Measurements from ENCODE around the gene XRCC1. TPM values are rescaled to one million over a fixed set of nuclear protein-coding genes. Genes with fewer than 3 reads are reported as not detected.

XRCC1 gene
- total and polyA plus RNA-seq, 2 of the 8 experiments (the other 6 are each of a cell fraction or from before 2014, with no cell fraction given), result 42.5 to 44.4 TPM

GRCh38 chr19:43495082-43495481 lies 80.2 kb downstream of the XRCC1 start:
- Histone ChIP-seq H3K4ac (replicated peaks; ENCODE audit: insufficient read length, low read depth, low read length) (no peak overlapping the region), H2BK5ac (ENCODE audit: low read depth, low read length) (no peak overlapping the region), H3K18ac (ENCODE audit: extremely low read depth, low read length) (no peak overlapping the region), H3K79me1 (ENCODE audit: low read depth, low read length) (no peaks in the 10 kb centered on the region), H3K79me2 (ENCODE audit: control insufficient read depth in 1 of 2, insufficient read depth in 2 of 2, low read length in 2 of 2) (no peaks in the 10 kb centered on the region), H2BK120ac (replicated peaks; ENCODE audit: low read depth, low read length) (no peak overlapping the region), H4K5ac (ENCODE audit: insufficient read length, low read depth, low read length) (no peak overlapping the region), H2BK15ac (ENCODE audit: low read length) (no peak overlapping the region), H2AK5ac (ENCODE audit: low read depth, low read length) (no peak overlapping the region), H3K4me2 (ENCODE audit: insufficient read depth in 1 of 2, low read depth in 2 of 2, low read length in 2 of 2) (no peak overlapping the region), H3K27ac (ENCODE audit: low read depth, low read length) (no peak overlapping the region), H3K27me3 (replicated peaks in 1 of 4; ENCODE audit: control insufficient read depth in 3 of 4, extremely low read depth in 1 of 4, insufficient read depth in 3 of 4, low read length in 3 of 4) (no peaks in the 10 kb centered on the region), H3K36me3 (ENCODE audit: control insufficient read depth in 2 of 4, insufficient read depth in 4 of 4, low read length in 3 of 4) (peaks cover 0 to 8% (median 2%) of the 10 kb centered on the region in 4 experiments; a peak in 3 of 8 replicates), H3K4me1 (replicated peaks in 1 of 4; ENCODE audit: control insufficient read depth in 3 of 4, insufficient read depth in 4 of 4, low read length in 3 of 4) (no peaks in the 10 kb centered on the region; a peak in 1 of 7 replicates), H4K8ac (ENCODE audit: extremely low read depth, insufficient read depth, low read length) (no peak overlapping the region), H3K56ac (replicated peaks; ENCODE audit: insufficient read length, low read depth, low read length) (no peak overlapping the region), H2AFZ (ENCODE audit: low read length) (no peak overlapping the region), H3K4me3 (ENCODE audit: extremely low read depth in 1 of 4, insufficient read depth in 2 of 4, low read depth in 3 of 4, low read length in 4 of 4) (no peak overlapping the region), H2BK20ac (ENCODE audit: low read length) (no peak overlapping the region), H3K14ac (ENCODE audit: insufficient read length) (no peak overlapping the region), H3K9me3 (ENCODE audit: insufficient read depth in 2 of 2, low read depth in 1 of 2, low read length in 1 of 2) (no peaks in the 10 kb centered on the region), H2BK12ac (ENCODE audit: low read depth, low read length) (no peak overlapping the region), H4K91ac (replicated peaks; ENCODE audit: insufficient read length, low read length) (no peak overlapping the region), H3K23me2 (ENCODE audit: low read depth, low read length) (no peaks in the 10 kb centered on the region; the same call in 1 of the 2 replicates), H3K23ac (ENCODE audit: insufficient read length) (no peak overlapping the region), H3K9ac (replicated peaks in 1 of 4; ENCODE audit: extremely low read depth in 1 of 4, low read depth in 3 of 4, low read length in 3 of 4) (no peak overlapping the region), H4K20me1 (replicated peaks in 1 of 2; ENCODE audit: control insufficient read depth in 1 of 2, insufficient read depth in 2 of 2, low read length in 2 of 2) (no peaks in the 10 kb centered on the region)
- 86% methylated on average over 7 of the region's 8 CpGs; no CpG with 5 or more reads in 1 of the 2 experiments for WGBS, 2 experiments (ENCODE audit: extremely low coverage in 1 of 2, insufficient coverage in 1 of 2, insufficient read length in 1 of 2, insufficient replicate concordance in 2 of 2, low coverage in 1 of 2, low lambda C conversion rate in 2 of 2, missing lambda C conversion rate in 1 of 2)
- DNase-seq (ENCODE audit: low read depth in 1 of 2, low spot score in 2 of 2) (no peak), FAIRE-seq (no peak)
- ChIA-PET CTCF (ENCODE audit: partially characterized antibody) (interaction anchor here (0.9 to 4.3 kb wide), 4 partner anchors 9 to 48 kb away, joined by 3 to 19 read pairs (median 6); partner anchors contain the start of gene PHLDB3), POLR2A (ENCODE audit: partially characterized antibody) (interaction anchor here (0.7 to 1.7 kb wide), 2 partner anchors 13 to 20 kb away, joined by 3 to 5 read pairs; no protein-coding TSS in a partner anchor)
- TF ChIP-seq HDAC2 (IDR thresholded peaks at IDR 0.05; ENCODE audit: borderline replicate concordance in 1 of 2, low read depth in 2 of 2, low read length in 2 of 2) (no peak), NANOG (IDR thresholded peaks at IDR 0.05; ENCODE audit: insufficient read depth, low read depth, low read length, poor library complexity, severe bottlenecking) (no peak), TAF7 (optimal IDR thresholded peaks at IDR 0.05; ENCODE audit: borderline replicate concordance, low read depth, low read length) (no peak), SAP30 (IDR thresholded peaks at IDR 0.05; ENCODE audit: insufficient read depth, insufficient replicate concordance, low read length) (no peak)
